GM12872 (cell line): ENCODE measurements around the gene MORN5.

Experiments
- CTCF ChIP-seq: IDR thresholded peaks from 3 replicates; pipeline ENCODE4 v1.5.1; 2011; ENCODE audit warnings: low read depth, mild to moderate bottlenecking, low read length, moderate library complexity; ENCODE audit not compliant: insufficient read depth

MORN5 gene

DNA sequence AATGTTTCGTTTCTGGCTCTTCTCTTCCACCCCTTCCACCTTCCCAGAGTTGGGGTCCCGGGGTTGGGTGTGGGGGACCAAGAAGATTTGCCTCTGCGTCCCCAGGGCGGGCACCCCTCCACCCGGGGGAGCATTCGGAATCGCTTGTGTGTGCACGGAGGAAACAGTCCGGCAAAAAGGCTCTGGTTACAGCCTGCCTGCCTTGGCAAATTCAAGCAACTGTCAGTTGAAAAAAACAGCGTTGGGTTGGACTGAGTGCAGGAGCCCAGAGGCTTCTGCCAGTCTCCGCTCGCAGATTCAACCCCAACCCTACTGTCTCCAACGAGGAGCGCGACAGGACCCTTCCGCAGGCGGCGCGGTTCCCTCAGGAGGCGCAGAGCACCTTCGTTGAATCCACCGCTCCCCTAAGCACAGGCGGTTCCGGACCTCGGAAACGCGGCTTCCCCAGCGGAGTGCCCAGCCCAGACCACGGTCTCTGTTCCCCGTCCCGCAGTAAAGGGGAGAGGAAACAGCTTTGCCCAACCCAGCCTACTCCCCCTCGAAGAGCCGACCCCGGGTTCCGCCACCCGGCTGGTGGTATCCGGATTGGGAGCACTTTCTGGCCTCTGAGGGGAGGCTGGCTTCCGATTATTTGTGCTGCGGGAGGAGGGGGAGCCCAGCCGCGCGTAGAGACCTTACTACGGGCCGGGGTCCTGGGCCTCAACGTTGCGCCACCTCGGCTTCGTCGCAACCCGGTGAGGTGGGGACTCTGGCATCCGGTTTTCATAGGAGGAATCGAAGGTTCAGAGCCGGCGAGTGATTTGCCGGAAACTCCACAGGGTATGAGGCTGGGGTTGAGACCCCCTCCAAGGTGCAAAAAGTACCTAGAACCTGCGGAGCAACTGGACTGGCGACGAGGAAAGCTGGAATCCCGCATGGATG lies 59.5 kb downstream of the MORN5 start:
- no peak for TF ChIP-seq CTCF

- no peak for TF ChIP-seq CTCF
These were observed 60.4 kb downstream of the MORN5 start for GRCh38 chr9:122219856-122220672.

DNA sequence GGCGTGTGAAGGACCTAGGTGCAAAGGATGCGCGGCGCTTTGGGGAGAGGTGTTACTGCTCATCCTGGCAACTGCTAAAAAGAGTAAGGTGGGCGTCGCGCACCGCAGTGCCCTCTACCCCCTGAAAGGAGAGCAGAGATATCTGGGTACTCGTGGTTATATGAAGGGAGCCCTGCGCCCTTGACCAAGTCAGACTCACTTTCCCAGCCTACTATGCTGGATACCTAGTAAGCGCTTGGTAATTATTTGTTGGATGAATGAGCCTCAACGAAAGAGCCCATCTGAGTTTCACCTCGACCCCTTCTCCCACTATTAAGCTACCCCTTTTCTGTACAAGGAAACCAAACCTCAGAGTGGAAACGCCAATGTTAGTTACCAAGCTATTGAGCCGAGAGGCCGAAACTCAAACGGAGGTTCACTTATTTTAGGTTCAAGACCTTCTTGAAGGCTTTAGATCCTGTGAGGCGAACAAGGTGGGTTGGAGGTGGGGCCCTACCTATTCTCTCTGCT lies 61.0 kb downstream of the MORN5 start:
- no peak for TF ChIP-seq CTCF

DNA sequence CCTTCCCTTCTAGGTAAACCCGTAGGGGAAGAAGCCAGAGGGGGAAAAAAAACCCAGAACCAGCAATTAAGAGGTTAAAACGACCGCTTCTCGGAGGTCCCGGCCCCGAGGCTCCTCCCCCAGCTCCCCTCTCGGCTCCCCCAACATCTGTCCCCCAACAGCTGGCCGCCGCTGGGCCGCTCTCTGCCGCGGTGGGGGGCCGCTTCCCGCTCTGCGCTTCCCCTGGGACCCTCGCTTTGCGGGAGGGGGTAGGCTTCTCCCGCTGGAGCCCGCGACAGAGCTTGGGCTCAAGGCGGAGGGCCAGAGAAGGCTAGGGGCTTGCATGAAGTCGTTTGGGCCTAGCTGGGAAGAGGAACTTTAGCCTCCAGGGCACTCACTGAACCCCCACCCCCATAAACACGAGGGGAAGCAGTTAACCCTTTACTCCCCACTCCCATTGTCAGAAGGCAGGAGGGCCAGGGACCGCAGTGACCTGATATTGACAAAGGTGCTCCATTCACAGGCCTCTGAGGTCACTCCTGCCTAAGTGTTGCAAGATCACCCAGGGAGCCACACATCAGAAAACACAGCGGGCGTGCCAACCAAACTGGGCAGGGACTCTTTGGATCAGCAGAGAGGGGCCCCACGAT lies 61.6 kb downstream of the MORN5 start:
- no peak for TF ChIP-seq CTCF

DNA sequence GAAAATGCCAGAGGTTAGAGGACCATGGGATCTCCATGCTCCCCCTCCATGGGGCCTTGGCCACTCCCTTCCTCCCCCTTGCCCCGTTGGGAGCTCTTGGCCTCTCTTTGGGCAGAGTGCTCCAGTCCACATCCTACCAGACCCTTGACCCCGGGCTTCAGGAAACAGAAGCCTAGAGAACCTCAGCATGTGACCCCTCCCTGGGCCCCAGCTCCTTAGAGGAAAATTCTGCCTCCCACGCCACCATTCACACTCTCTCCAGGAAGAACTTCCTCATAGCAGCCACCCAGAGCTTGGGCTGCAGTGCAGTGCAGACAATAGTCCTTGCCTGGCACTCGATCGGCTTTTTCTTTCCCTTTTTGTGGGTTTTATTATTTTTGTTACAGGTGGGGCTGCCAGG lies 63.1 kb downstream of the MORN5 start:
- TF ChIP-seq CTCF: no peak

- no peak for TF ChIP-seq CTCF
These were observed 63.7 kb downstream of the MORN5 start for GRCh38 chr9:122223435-122223834.
